ENCODE results near the gene STX1B.

The STX1B gene

GRCh38 chr16:30964574-30965226 is 45.7 kb downstream of the STX1B start:
- no peak overlapping the region for H3K4me2 ChIP-seq (ENCODE audit: low read depth, low read length, poor library complexity, severe bottlenecking)
- no peaks in the 10 kb centered on the region for H4K20me1 ChIP-seq (ENCODE audit: low read depth, low read length)
- no peaks in the 10 kb centered on the region; the same call in 1 of the 2 replicates for H3K79me2 ChIP-seq (ENCODE audit: insufficient read depth, low read length)
- no peaks in the 10 kb centered on the region for H3K9me3 ChIP-seq (ENCODE audit: insufficient read depth, low read length)
- H3K27ac ChIP-seq (ENCODE audit: low read depth, low read length): no peak overlapping the region
- H3K36me3 ChIP-seq (ENCODE audit: low read length): peaks cover 13% of the 10 kb centered on the region; the same call in 1 of the 2 replicates
- H3K9me2 ChIP-seq (replicated peaks; ENCODE audit: insufficient read depth, low read length): no peaks in the 10 kb centered on the region
- no peak overlapping the region for H3K9ac ChIP-seq (ENCODE audit: low read length)
- H3F3A ChIP-seq (ENCODE audit: insufficient read depth): no peaks in the 10 kb centered on the region
- no peaks in the 10 kb centered on the region for H3K27me3 ChIP-seq (ENCODE audit: low read length)
- H3K4me3 ChIP-seq (ENCODE audit: insufficient read depth, low read length, poor library complexity, severe bottlenecking): no peak overlapping the region
- H2AFZ ChIP-seq (ENCODE audit: low read depth, low read length, severe bottlenecking): no peak overlapping the region
- no peak for TF ChIP-seq EZH2phosphoT487 (conservative IDR thresholded peaks at IDR 0.05; ENCODE audit: low read length)
- no peak for TF ChIP-seq CTCF (IDR thresholded peaks at IDR 0.05; ENCODE audit: insufficient read depth, low read length, poor library complexity, severe bottlenecking)

GRCh38 chr16:30963925-30964511 is 46.4 kb downstream of the STX1B start:
- Histone ChIP-seq H3K4me2 (ENCODE audit: low read depth, low read length, poor library complexity, severe bottlenecking) (no peak overlapping the region), H4K20me1 (ENCODE audit: low read depth, low read length) (no peaks in the 10 kb centered on the region), H3K9me2 (replicated peaks; ENCODE audit: insufficient read depth, low read length) (no peaks in the 10 kb centered on the region), H3K79me2 (ENCODE audit: insufficient read depth, low read length) (peaks cover 2% of the 10 kb centered on the region), H3K27me3 (ENCODE audit: low read length) (no peaks in the 10 kb centered on the region), H2AFZ (ENCODE audit: low read depth, low read length, severe bottlenecking) (no peak overlapping the region), H3K9me3 (ENCODE audit: insufficient read depth, low read length) (no peaks in the 10 kb centered on the region), H3F3A (ENCODE audit: insufficient read depth) (0 out of 2 replicates have a peak, but pooled peaks cover 2% of the 10 kb centered on the region), H3K4me3 (ENCODE audit: insufficient read depth, low read length, poor library complexity, severe bottlenecking) (no peak overlapping the region), H3K27ac (ENCODE audit: low read depth, low read length) (no peak overlapping the region), H3K36me3 (ENCODE audit: low read length) (peaks cover 14% of the 10 kb centered on the region; the same call in 1 of the 2 replicates), H3K9ac (ENCODE audit: low read length) (no peak overlapping the region)
- TF ChIP-seq CTCF (IDR thresholded peaks at IDR 0.05; ENCODE audit: insufficient read depth, low read length, poor library complexity, severe bottlenecking) (no peak), EZH2phosphoT487 (conservative IDR thresholded peaks at IDR 0.05; ENCODE audit: low read length) (no peak)

- Histone ChIP-seq H3K36me3 (ENCODE audit: low read length) (peaks cover 14% of the 10 kb centered on the region; the same call in 1 of the 2 replicates), H4K20me1 (ENCODE audit: low read depth, low read length) (no peaks in the 10 kb centered on the region), H3K4me2 (ENCODE audit: low read depth, low read length, poor library complexity, severe bottlenecking) (no peak overlapping the region), H3K27me3 (ENCODE audit: low read length) (no peaks in the 10 kb centered on the region), H3K79me2 (ENCODE audit: insufficient read depth, low read length) (peaks cover 9% of the 10 kb centered on the region), H3F3A (ENCODE audit: insufficient read depth) (0 out of 2 replicates have a peak, but pooled peaks cover 4% of the 10 kb centered on the region), H3K9me3 (ENCODE audit: insufficient read depth, low read length) (no peaks in the 10 kb centered on the region), H3K9ac (ENCODE audit: low read length) (no peak overlapping the region), H3K9me2 (replicated peaks; ENCODE audit: insufficient read depth, low read length) (no peaks in the 10 kb centered on the region), H3K27ac (ENCODE audit: low read depth, low read length) (no peak overlapping the region), H3K4me3 (ENCODE audit: insufficient read depth, low read length, poor library complexity, severe bottlenecking) (no peak overlapping the region), H2AFZ (ENCODE audit: low read depth, low read length, severe bottlenecking) (no peak overlapping the region)
- TF ChIP-seq EZH2phosphoT487 (conservative IDR thresholded peaks at IDR 0.05; ENCODE audit: low read length) (no peak), CTCF (IDR thresholded peaks at IDR 0.05; ENCODE audit: insufficient read depth, low read length, poor library complexity, severe bottlenecking) (no peak)
Observed at GRCh38 chr16:30961384-30961783, 49.1 kb downstream of the STX1B start.

Measured in SU-DHL-6 (cell line).